HepG2 (cell line): ENCODE measurements around the gene TEAD1. TPM values are rescaled to one million over a fixed set of nuclear protein-coding genes. Genes with fewer than 3 reads are reported as not detected.
"Not testable (repeated sequence)": the region's sequence is repeated elsewhere in the genome, so short reads cannot be mapped to it uniquely, and the experiment has no call there.

Experiments
- ATAC-seq: fragments of 200-7000 bp; cut with Tn5 transposase; 3 replicates; pipeline ENCODE4 v1.9.1; 2020; ENCODE audit warnings: mild to moderate bottlenecking, moderate library complexity
- BruUV-seq: library from RNA; stranded (reverse); fragments of 400-500 nt; replicated peaks from 2 replicates; lab custom pipeline; 2021; lab: Mats Ljungman, UMichigan
- CTCF ChIA-PET: fragments of 300-600 bp; formaldehyde crosslinking; extraction: SDS; loops from one replicate; lab custom pipeline; 2021; ENCODE audit warnings: low total read pairs, inconsistent platforms, low intra/inter-chr PET ratio; lab: Yijun Ruan, JAX
- POLR2A ChIA-PET: fragments of 350-600 bp; sonication (Branson Sonifier 250); formaldehyde crosslinking; loops from one replicate; lab custom pipeline; 2020; ENCODE audit warnings: antibody characterized with exemption, inconsistent platforms; lab: Yijun Ruan, JAX
- DNase-seq: peaks from one replicate; pipeline ENCODE4 v3.0.0-alpha.2; 2015; ENCODE audit warnings: low spot score
- FAIRE-seq: peaks from 3 replicates; lab custom pipeline; 2011; peaks lifted over from hg19 to GRCh38; lab: Jason Lieb, UNC
- H2AFZ ChIP-seq: one replicate; pipeline ENCODE4 v1.6.1; 2011; ENCODE audit warnings: low read length, inconsistent platforms
- H3K27ac ChIP-seq: fragments of 300-600 bp; 3 replicates; pipeline ENCODE4 v1.8.0; 2011; ENCODE audit warnings: mixed run types, mild to moderate bottlenecking, mixed read lengths, low read length, inconsistent platforms; ENCODE audit not compliant: insufficient read depth; ENCODE audit errors: extremely low read length
- H3K27me3 ChIP-seq, 2 experiments: fragments of 200-600 bp in 1 of 2; 2 replicates in 1 of 2; 3 replicates in 1 of 2; pipeline versions ENCODE4 v1.6.0 to v1.8.0; 2011; ENCODE audit warnings: low read length in 2 of 2, mild to moderate bottlenecking in 2 of 2, moderate library complexity in 2 of 2, inconsistent platforms in 1 of 2; ENCODE audit not compliant: insufficient read depth in 2 of 2, control insufficient read depth in 1 of 2
- H3K36me3 ChIP-seq, 2 experiments: fragments of 200-600 bp in 1 of 2; replicated peaks in 1 of 2; 2 replicates in 1 of 2; 3 replicates in 1 of 2; pipeline versions ENCODE4 v1.5.1 to v1.8.0; 2011; ENCODE audit warnings: low read length in 2 of 2, inconsistent platforms in 1 of 2; ENCODE audit not compliant: insufficient read depth in 2 of 2, control insufficient read depth in 1 of 2
- H3K4me1 ChIP-seq: 2 replicates; pipeline ENCODE4 v1.5.1; 2012; ENCODE audit warnings: low read length, inconsistent platforms; ENCODE audit not compliant: insufficient read depth
- H3K4me2 ChIP-seq: 2 replicates; pipeline ENCODE4 v1.6.0; 2011; ENCODE audit warnings: low read depth, low read length, inconsistent platforms
- H3K4me3 ChIP-seq, 3 experiments: fragments of 200-600 bp in 1 of 3; sonication (generic), shearing (Covaris generic) in 1 of 3; replicated peaks in 1 of 3; 2 replicates each; pipeline ENCODE4 v1.5.1; 2011 to 2016; ENCODE audit warnings: low read length in 3 of 3, inconsistent platforms in 2 of 3, low read depth in 2 of 3, mild to moderate bottlenecking in 2 of 3, control low read depth in 1 of 3, mixed read lengths in 1 of 3; ENCODE audit not compliant: insufficient read depth in 1 of 3
- H3K79me2 ChIP-seq: one replicate; pipeline ENCODE4 v1.6.1; 2011; ENCODE audit warnings: low read length, inconsistent platforms; ENCODE audit not compliant: insufficient read depth
- H3K9ac ChIP-seq: 2 replicates; pipeline ENCODE4 v1.6.0; 2011; ENCODE audit warnings: mild to moderate bottlenecking, low read depth, low read length, inconsistent platforms; ENCODE audit not compliant: insufficient read depth
- H3K9me3 ChIP-seq: 2 replicates; pipeline ENCODE4 v1.5.1; 2012; ENCODE audit warnings: mild to moderate bottlenecking, low read length
- H4K20me1 ChIP-seq: 2 replicates; pipeline ENCODE4 v1.6.0; 2011; ENCODE audit warnings: inconsistent platforms, mild to moderate bottlenecking, low read length, moderate library complexity; ENCODE audit not compliant: insufficient read depth
- DMTF1 ChIP-seq: sonication (generic); formaldehyde crosslinking; IDR thresholded peaks from 2 replicates; pipeline ENCODE4 v1.4.0; 2020; ENCODE audit warnings: mild to moderate bottlenecking, missing genetic modification reagents
- NR2F1 ChIP-seq, 2 experiments: fragments of 450-650 bp in 1 of 2; formaldehyde crosslinking in 1 of 2; IDR thresholded peaks; 2 replicates each; pipeline versions ENCODE4 v1.5.0 to v1.6.1; 2016 to 2020; ENCODE audit warnings: mild to moderate bottlenecking in 1 of 2, missing compliant biosample characterization in 1 of 2, missing genetic modification reagents in 1 of 2, moderate library complexity in 1 of 2
- PRDM15 ChIP-seq: sonication (generic); formaldehyde crosslinking; IDR thresholded peaks from 2 replicates; pipeline ENCODE4 v1.4.0; 2020; ENCODE audit warnings: missing genetic modification reagents
- SP5 ChIP-seq: IDR thresholded peaks from 2 replicates; pipeline ENCODE4 v1.6.1; 2016; ENCODE audit warnings: low read depth, borderline replicate concordance
- WGBS: methylation state at CpG from one replicate; pipeline ENCODE4 v1.1.6; 2017; ENCODE audit warnings: low lambda C conversion rate; 5-methylcytosine and 5-hydroxymethylcytosine counted together
- in situ Hi-C: cut with HindIII; loops from 2 replicates; pipeline ENCODE4 v1.10.0; 2017; ENCODE audit warnings: low pct_unique_long_range_greater_than_20kb; ENCODE audit not compliant: extremely low pct_ligation_motif_present
- intact Hi-C: fragments of 100-400 bp; cut with micrococcal nuclease; formaldehyde crosslinking; loops from one replicate; pipeline ENCODE4 v1.10.0; 2022; ENCODE audit not compliant: unreplicated experiment
- polyA plus RNA-seq, 8 experiments: library from polyadenylated mRNA; depleted of rRNA in 3 of 8; stranded (reverse) in 7 of 8; unstranded in 1 of 8; fragments of >200 nt; fragmentation: Illumina TruSeq in 4 of 8; extraction: Trizol in 4 of 8; gene quantifications; 2 replicates each; pipeline versions ENCODE4 v1.2.1 to v1.2.3, GENCODE V29; 2011 to 2016; ENCODE audit warnings: low read depth in 4 of 8, missing spikeins in 1 of 8, mixed read lengths in 1 of 8; ENCODE audit not compliant: insufficient read depth in 1 of 8
- total RNA-seq, 5 experiments: library from RNA; depleted of rRNA; stranded (reverse); fragments of >200 nt; fragmentation: Illumina TruSeq; extraction: Trizol; gene quantifications; 2 replicates each; pipeline ENCODE4 v1.2.3, GENCODE V29; 2016; ENCODE audit warnings: low read depth in 1 of 5

TEAD1 gene
- total and polyA plus RNA-seq, 2 of the 13 experiments (the other 11 are each of a cell fraction or from before 2014, with no cell fraction given), result 20.1 to 30.5 TPM

- ChIA-PET CTCF (no interaction called here), POLR2A (no interaction called here)
- Histone ChIP-seq H3K79me2 (peaks cover 63% of the 10 kb centered on the region), H3K4me1 (peaks cover 34% of the 10 kb centered on the region), H3K4me2 (no peak overlapping the region), H3K9ac (no peak overlapping the region), H3K36me3 (no peaks in the 10 kb centered on the region), H2AFZ (no peak overlapping the region), H3K9me3 (no peaks in the 10 kb centered on the region), H4K20me1 (peaks cover 33% of the 10 kb centered on the region), H3K27ac (no peak overlapping the region), H3K4me3 (no peak overlapping the region), H3K27me3 (no peaks in the 10 kb centered on the region)
- ATAC-seq, result no peak
- in situ Hi-C loops (no loop called here), intact Hi-C loops (no loop called here)
- 96% methylated on average over 2 of the region's 2 CpGs for WGBS
- no peak for TF ChIP-seq DMTF1 (CRISPR knock-in tag)
- no peak for TF ChIP-seq NR2F1 (CRISPR knock-in tag; IDR thresholded peaks at IDR 0.05)
- no peak for TF ChIP-seq SP5 (CRISPR knock-in tag)
- no peak for TF ChIP-seq PRDM15 (CRISPR knock-in tag)
- no peak for DNase-seq
- no TSS peak for BruUV-seq
- no peak for FAIRE-seq
These were observed 83.2 kb downstream of the TEAD1 start for GRCh38 chr11:12757416-12757815.

GRCh38 chr11:12758117-12758516, 83.9 kb downstream of the TEAD1 start:
- H3K4me3 ChIP-seq, H3K4me2 ChIP-seq, BruUV-seq, DNase-seq, intact Hi-C loops, H3K9ac ChIP-seq, FAIRE-seq, CTCF ChIA-PET, in situ Hi-C loops, H3K36me3 ChIP-seq, POLR2A ChIA-PET, ATAC-seq, H3K9me3 ChIP-seq, H3K27me3 ChIP-seq, H2AFZ ChIP-seq, H3K27ac ChIP-seq: not testable (repeated sequence)
- peaks cover 33% of the 10 kb centered on the region for H4K20me1 ChIP-seq
- H3K79me2 ChIP-seq, result peaks cover 59% of the 10 kb centered on the region
- WGBS, result 98% methylated on average over 6 of the region's 6 CpGs
- H3K4me1 ChIP-seq, result peaks cover 34% of the 10 kb centered on the region
